Hematopoietic multipotent progenitor cell treated with erythropoietin and hydrocortisone succinate and interleukin-3 and kit ligand, for 4 days (in vitro differentiated cells): ENCODE data around the gene PHEX.

ENCODE experiments used
- DNase-seq: peaks from one replicate; pipeline ENCODE4 v3.0.0-alpha.2; 2015

PHEX gene

DNA sequence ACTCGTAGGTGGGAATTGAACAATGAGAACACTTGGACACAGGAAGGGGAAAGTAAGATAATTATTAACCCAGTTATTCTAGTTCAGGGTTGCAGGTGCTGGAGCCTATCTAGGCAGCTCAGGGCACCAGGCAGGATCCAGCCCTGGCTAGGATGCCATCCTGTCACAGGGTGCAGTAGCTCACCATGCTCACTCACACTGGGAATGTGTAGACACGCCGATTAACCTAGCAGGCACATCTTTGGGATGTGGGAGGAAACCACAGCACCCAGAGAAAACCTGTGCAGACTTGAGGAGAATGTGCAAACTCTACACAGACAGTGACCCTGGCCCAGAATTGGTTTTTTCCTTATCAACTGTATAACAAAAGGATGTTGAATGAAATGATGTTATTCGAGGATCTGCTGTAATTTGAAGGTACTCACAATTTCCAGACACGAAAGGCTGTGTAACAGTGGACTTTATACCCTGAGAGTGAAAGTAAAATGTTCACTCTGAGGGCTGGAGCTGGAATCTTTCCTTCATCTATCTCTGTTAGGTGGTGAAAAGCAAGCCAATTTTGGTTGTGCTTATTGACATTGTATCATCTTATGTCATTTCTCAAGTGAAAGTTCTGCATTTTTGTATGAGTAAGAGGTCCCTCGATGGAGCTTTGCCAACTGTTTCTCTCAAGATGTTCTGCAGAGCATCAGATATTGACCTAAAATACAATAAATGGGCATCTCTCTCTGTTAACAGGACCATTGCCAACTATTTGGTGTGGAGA is 78.8 kb downstream of the PHEX start:
- DNase-seq: no peak

GRCh38 chrX:22116605-22117546 is 84.8 kb downstream of the PHEX start:
- no peak for DNase-seq

DNA sequence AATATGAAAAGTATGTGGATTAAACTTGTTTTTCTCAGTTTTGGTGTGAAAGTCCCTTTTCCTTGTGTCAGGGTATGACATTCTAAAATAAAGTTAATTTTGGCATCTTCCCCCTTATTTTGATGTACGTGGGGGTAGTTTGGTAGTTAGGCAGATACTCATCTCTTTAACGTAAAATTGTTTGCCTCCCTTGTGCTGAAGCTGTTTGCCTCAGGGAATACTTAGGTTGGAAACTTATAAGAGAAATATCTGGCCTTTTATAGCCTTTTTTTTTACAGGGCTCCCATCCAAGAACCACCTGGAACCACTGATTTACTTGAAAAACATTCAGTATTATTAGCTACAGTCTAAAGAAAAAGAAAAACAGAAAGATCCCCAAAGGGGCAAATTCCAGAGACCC is 85.5 kb downstream of the PHEX start:
- DNase-seq: no peak

DNA sequence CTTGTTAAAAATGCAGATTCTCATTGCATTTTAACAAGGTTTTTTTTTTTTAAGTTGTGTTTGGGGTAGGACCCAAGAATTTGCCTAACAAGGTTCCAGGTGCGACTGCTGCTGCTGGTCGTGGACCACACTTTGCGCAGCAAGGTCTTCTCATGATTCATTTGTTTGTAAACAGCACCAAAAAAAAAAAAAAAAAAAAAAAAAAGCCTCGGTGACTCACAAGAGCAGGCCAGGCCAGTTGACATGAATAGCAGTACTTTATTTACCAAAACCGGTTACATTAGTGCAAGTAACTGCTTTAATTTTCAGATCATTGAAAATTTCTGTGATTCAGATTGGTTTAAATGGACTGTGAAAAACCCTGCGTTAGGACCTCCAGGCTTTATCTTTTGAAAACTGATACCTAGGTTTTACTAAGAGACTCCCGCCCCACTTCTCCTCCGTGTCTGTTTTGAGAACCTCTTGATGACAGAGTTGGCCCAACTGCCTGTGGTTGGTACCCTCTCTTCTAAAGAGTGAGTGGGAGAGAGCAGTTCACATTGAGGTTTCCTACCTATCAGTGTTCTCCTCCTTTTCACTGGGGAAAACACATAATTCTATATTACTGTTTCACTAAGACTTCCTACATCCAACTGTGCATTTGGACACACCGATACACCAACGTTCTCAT is 86.2 kb downstream of the PHEX start:
- no peak for DNase-seq

DNA sequence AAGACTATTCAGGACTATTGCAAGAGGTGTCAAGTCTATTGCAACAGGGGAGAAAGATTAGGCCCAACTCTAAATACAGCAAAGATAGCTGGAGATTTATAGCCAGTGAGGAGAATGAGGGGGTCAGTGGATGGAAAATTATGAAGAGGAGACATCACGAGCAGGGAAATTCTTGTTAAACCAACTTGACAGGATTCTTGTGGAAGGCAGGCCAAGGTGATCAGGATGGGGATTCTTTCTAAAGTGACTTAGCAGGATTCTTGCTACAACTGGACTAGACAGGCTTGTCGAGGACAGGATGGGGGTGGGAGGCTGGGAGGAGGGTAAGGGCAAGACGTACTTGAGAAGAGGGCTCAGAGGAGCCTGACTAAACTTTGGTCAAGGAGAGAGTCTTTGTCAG is 89.0 kb downstream of the PHEX start:
- no peak for DNase-seq

- no peak for DNase-seq
Measured at GRCh38 chrX:22122510-22122909, 90.4 kb downstream of the PHEX start.

GRCh38 chrX:22124098-22124497 is 92.0 kb downstream of the PHEX start:
- no peak for DNase-seq

- DNase-seq: no peak
Measured at GRCh38 chrX:22125481-22125880, 93.4 kb downstream of the PHEX start.

DNA sequence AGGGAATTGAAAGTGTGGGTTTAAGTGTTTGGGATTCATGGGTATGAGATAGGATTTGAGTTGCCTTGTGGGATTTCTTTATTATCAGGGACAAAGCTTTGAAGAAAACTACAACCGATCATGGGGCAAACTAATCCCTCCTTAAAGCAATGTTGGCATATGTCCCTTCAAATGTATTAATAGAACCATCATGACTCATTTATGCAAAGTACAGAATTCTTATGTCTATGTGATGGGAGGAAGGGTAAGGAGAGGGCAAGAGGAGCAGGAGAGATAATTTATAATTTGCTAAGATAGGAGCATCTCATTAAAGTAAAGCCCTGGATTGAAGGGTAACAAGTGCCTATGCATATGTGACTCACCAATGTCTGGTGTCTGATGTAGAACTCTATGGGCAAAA is 94.2 kb downstream of the PHEX start:
- DNase-seq: no peak

DNA sequence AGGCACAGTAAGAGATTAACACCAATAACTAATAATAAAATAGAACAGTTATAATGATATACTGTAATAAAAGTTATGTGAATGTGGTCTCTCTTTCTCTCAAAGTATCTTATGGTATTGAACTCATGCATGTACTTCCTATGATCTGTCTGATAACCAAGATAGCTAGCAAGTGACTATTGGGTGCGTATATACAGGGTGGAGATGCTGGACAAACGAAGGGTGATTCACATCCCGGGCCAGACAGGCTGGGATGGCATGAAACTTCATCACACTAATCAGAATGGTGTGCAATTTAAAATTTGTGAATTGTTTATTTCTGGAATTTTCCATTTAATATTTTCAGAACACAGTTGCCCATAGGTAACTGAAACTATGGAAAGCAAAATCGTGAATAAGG is 96.8 kb downstream of the PHEX start:
- no peak for DNase-seq

- DNase-seq: no peak
Measured at GRCh38 chrX:22134681-22135080, 102.6 kb downstream of the PHEX start.

DNA sequence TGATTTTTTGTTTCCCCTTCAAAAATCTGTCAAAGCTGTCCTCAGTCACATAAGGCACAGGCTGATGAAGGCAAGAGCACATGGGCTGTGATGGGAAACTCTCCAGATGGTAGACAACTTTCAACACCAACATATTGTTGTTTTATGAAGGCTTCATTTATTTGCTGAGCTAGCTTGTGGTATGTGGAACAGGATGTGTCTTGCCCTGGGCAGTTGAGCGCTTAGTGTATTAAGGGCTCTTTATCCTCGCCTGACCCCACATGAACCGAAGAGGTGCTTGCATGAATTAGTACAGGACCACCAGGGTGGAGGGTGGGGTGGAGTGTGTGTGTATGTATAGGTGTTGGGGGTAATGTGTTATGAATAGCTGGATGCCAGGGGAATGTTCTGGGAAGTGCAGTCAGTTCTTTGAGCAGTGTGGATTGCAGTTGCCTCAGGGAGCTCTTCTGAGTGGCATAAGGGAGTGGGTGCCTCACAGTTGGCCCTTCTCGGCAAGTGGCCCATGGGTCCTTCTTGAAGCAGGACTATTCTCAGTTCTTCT is 103.1 kb downstream of the PHEX start:
- DNase-seq: no peak

- peak; percentile 65 for DNase-seq
Measured at GRCh38 chrX:22135994-22136684, 104.0 kb downstream of the PHEX start.

GRCh38 chrX:22136711-22137110 is 104.6 kb downstream of the PHEX start:
- no peak for DNase-seq

DNA sequence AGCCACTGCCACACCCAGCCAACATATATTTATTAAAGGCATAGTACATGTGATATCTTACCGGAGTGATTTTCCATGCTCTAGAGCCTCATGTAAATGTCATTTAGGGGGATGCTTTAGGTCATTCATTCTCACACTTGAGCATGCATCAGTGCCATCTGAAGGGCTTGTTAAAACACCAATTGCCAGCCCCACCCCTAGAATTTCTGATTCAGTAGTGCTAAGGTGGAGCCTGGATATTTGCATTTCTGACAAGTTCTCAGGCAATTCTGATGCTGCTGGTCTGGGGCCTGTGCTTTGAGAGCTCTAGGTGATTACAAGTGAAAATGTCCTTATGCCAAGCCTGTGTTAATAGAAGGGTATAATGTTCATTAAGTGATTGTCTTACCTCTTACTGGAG is 107.7 kb downstream of the PHEX start:
- DNase-seq: no peak

DNA sequence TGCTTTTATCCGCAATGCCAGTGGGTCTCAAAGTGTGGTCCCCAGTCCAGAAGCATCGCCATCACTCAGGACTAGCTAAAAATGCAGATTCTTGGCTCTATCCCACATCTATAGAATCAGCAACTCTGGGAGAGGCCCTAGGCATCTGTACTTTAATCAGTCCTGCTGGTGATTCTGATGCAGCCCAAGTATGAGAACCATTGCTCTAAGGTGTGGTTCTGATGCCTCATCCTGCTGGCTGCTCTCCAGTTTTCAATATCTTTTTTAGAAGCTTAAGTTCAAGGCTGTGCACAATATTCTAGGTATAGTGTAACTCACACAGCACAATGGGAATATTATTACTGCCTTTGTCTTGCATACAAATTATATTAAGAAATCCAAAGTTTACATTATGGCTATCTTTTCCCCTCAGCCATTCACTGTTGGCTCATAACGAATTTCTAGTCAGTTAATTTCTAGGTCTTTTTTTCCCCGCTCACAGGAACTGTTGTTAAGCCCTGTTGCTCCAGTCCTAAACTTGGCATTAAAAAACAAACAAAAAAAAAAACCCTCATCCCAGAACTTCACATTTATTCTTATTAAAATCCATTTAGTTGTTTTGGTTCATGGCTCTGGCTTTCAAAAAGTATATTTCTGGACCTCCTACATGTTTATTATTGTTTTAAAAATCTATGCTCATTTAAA is 109.1 kb downstream of the PHEX start:
- no peak for DNase-seq

DNA sequence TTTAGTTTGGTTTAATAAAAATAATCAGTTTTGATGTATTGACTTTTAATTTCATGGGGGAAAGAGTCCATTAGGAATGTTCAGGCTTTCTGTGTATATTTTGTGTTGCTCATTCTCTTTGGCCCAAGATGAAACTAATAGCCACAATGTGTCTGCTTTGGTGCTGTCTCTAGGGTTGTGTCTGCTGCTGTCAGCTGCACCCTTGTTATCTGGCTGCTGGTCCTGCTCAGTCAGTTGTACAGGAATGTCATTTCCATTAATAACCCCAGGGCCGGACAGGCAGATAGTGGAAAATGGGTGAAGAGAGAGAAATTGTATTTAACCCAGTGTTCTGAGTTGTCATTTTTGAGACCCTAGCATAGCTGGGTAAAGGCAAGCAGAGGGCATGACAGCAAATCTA is 115.1 kb downstream of the PHEX start:
- no peak for DNase-seq

GRCh38 chrX:22147942-22148341 is 115.8 kb downstream of the PHEX start:
- DNase-seq: no peak

DNA sequence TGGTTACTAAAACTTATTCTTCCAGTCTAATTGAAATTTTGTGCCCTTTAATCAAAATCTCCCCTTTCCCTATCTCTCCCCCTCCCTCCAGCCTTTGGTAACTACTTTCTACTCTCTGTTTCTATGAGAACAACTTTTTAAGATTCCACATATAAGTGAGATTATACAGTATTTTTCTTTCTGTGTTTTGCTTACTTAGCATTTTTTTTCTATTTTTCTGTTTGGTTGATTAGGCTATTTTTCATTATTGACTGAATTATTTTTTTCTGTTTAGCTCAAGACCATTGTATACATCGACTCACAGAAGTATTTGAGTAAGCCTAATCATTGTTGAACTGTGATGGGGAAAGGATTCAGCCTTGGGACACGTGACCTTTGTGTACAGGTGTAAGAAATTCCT is 116.4 kb downstream of the PHEX start:
- no peak for DNase-seq

GRCh38 chrX:22150371-22150770 is 118.2 kb downstream of the PHEX start:
- DNase-seq: no peak

GRCh38 chrX:22155126-22155525 is 123.0 kb downstream of the PHEX start:
- no peak for DNase-seq

DNA sequence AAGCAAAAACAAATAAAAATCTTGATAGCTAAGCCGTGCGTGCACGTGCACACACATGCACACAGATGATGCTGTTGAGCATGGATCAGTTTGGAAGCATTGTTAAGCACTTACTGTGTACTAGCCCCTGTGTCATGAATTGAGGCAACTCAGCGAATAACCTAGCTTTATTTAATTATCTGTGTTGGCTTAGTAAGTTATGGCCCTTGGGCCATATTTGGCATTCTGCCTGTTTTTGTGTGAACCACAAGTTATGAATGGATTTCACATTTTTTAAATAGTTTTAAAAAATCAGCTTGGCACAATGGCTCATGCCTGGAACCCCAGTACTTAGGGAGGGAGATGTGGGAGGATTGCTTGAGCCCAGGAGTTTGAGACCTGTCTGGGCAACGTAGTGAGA is 126.9 kb downstream of the PHEX start:
- no peak for DNase-seq
